GM18505 (cell line): ENCODE measurements around the gene SLC25A17.
"Not testable (repeated sequence)": the region's sequence is repeated elsewhere in the genome, so short reads cannot be mapped to it uniquely, and the experiment has no call there.

Experiments used
- ATAC-seq: cut with Tn5 transposase; IDR thresholded peaks from one replicate; pipeline ENCODE4 v1.9.1; 2021; ENCODE audit not compliant: unreplicated experiment
- POLR2A ChIP-seq: IDR thresholded peaks from 4 replicates; pipeline ENCODE4 v1.6.1; 2011; ENCODE audit warnings: borderline replicate concordance; ENCODE audit not compliant: insufficient read depth, insufficient read length; ENCODE audit errors: extremely low read depth

Gene SLC25A17

GRCh38 chr22:40728731-40729189 is 90.4 kb downstream of the SLC25A17 start:
- no peak for TF ChIP-seq POLR2A
- ATAC-seq, result no peak

- ATAC-seq, result no peak
- no peak for TF ChIP-seq POLR2A
These were observed 91.1 kb downstream of the SLC25A17 start for GRCh38 chr22:40727964-40728615.

- ATAC-seq, result no peak
- TF ChIP-seq POLR2A, result no peak
These were observed 91.8 kb downstream of the SLC25A17 start for GRCh38 chr22:40727070-40727963.

- TF ChIP-seq POLR2A, result no peak
- ATAC-seq, result no peak
These were observed 92.6 kb downstream of the SLC25A17 start for GRCh38 chr22:40726514-40726913.

- no peak for TF ChIP-seq POLR2A
- no peak for ATAC-seq
These were observed 95.7 kb downstream of the SLC25A17 start for GRCh38 chr22:40723396-40723933.

GRCh38 chr22:40721266-40721665 is 97.9 kb downstream of the SLC25A17 start:
- no peak for ATAC-seq
- no peak for TF ChIP-seq POLR2A

GRCh38 chr22:40720538-40721256 is 98.4 kb downstream of the SLC25A17 start:
- TF ChIP-seq POLR2A, result no peak
- no peak for ATAC-seq

GRCh38 chr22:40720156-40720537 is 99.0 kb downstream of the SLC25A17 start:
- ATAC-seq, result not testable (repeated sequence)
